Mammary epithelial cell (primary cell): ENCODE results near the gene PLA2G6.

Source experiments
- CTCF ChIP-seq, 2 donors: IDR thresholded peaks in 1 of 2; conservative IDR thresholded peaks in 1 of 2; 2 replicates each; pipeline ENCODE4 v1.5.1; 2011 to 2012; ENCODE audit warnings: inconsistent platforms in 2 of 2, low read length in 2 of 2, mild to moderate bottlenecking in 2 of 2, control low read depth in 1 of 2, low read depth in 1 of 2; ENCODE audit not compliant: insufficient read depth in 1 of 2; ENCODE audit errors: extremely low read depth in 1 of 2
- EZH2 ChIP-seq: IDR thresholded peaks from 2 replicates; pipeline ENCODE4 v1.6.1; 2012; ENCODE audit warnings: low read length, inconsistent platforms, borderline replicate concordance

DNA sequence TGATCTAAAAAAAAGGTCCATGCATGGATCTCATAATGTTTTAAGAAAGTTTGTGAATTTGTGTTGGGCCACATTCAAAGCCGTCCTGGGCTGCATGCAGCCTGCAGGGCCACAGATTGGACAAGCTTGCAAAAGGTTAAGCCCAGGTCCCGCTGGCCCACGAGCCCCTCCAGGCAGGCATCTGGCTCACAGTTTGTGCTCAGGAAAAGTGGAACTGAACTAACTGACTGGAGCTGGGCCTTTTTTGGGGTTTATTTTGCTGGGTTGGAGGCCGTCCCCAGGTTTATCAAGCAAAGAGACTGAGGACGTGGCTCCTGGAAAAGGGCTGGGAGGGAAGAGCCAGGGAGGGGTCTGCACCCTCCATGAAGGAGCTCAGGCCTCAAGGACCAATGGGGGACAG, 39.0 kb downstream of the PLA2G6 start:
- TF ChIP-seq CTCF (conservative IDR thresholded peaks at IDR 0.05 in 1 of 2, IDR thresholded peaks at IDR 0.05 in 1 of 2; ENCODE audit: extremely low read depth in 1 of 2, insufficient read depth in 1 of 2, low read depth in 1 of 2, low read length in 2 of 2) (no peak), EZH2 (no peak)
